PC-3 (cell line): ENCODE measurements around the gene PGA5. TPM values are rescaled to one million over a fixed set of nuclear protein-coding genes. Genes with fewer than 3 reads are reported as not detected.
A peak's percentile ranks its signal among the peaks of the same experiment; 100 is the strongest.

Source experiments
- ATAC-seq: fragments of 200-7000 bp; cut with Tn5 transposase; 2 replicates; pipeline ENCODE4 v1.9.1; 2020; ENCODE audit warnings: mild to moderate bottlenecking, moderate library complexity
- BruUV-seq: library from RNA; stranded (reverse); fragments of 400-500 nt; replicated peaks from 2 replicates; lab custom pipeline; 2021; lab: Mats Ljungman, UMichigan
- CTCF ChIA-PET: fragments of 300-600 bp; sonication (Branson Sonifier 250); formaldehyde crosslinking; loops from one replicate; lab custom pipeline; 2022; ENCODE audit warnings: antibody characterized with exemption; lab: Charles Lee
- POLR2A ChIA-PET: fragments of 300-600 bp; sonication (Branson Sonifier 250); formaldehyde crosslinking; loops from one replicate; lab custom pipeline; 2022; ENCODE audit warnings: antibody characterized with exemption; ENCODE audit not compliant: unreplicated experiment; lab: Charles Lee
- DNase-seq: peaks from one replicate; pipeline ENCODE4 v3.0.0-alpha.2; 2015
- H2AFZ ChIP-seq: fragments of 300-600 bp; sonication (generic); 2 replicates; pipeline ENCODE4 v1.6.0; 2016; ENCODE audit warnings: antibody characterized with exemption, low read length
- H3F3A ChIP-seq: fragments of 300-600 bp; sonication (generic); one replicate; pipeline ENCODE4 v1.6.0; 2017; ENCODE audit warnings: antibody characterized with exemption, low read length, control low read depth, mild to moderate bottlenecking; ENCODE audit not compliant: unreplicated experiment
- H3K27ac ChIP-seq: fragments of 300-600 bp; sonication (generic); 2 replicates; pipeline ENCODE4 v1.5.1; 2016; ENCODE audit warnings: mild to moderate bottlenecking, low read length
- H3K27me3 ChIP-seq: fragments of 300-600 bp; sonication (generic); 2 replicates; pipeline ENCODE4 v1.6.1; 2016; ENCODE audit warnings: low read length, mixed read lengths
- H3K36me3 ChIP-seq: fragments of 300-600 bp; sonication (generic); 2 replicates; pipeline ENCODE4 v1.6.1; 2016; ENCODE audit warnings: low read depth, mixed run types, low read length, mixed read lengths
- H3K4me1 ChIP-seq: fragments of 300-600 bp; sonication (generic); 2 replicates; pipeline ENCODE4 v1.5.1; 2016; ENCODE audit warnings: low read length; ENCODE audit not compliant: insufficient read depth
- H3K4me2 ChIP-seq: fragments of 300-600 bp; sonication (generic); 2 replicates; pipeline ENCODE4 v1.6.0; 2016; ENCODE audit warnings: low read length
- H3K4me3 ChIP-seq: fragments of 300-600 bp; sonication (generic); 2 replicates; pipeline ENCODE4 v1.5.1; 2016; ENCODE audit warnings: mild to moderate bottlenecking, low read length, mixed read lengths
- H3K79me2 ChIP-seq: fragments of 300-600 bp; sonication (generic); 2 replicates; pipeline ENCODE4 v1.6.1; 2017; ENCODE audit warnings: low read length, mixed read lengths
- H3K9ac ChIP-seq: fragments of 300-600 bp; sonication (generic); 2 replicates; pipeline ENCODE4 v1.6.0; 2016; ENCODE audit warnings: mild to moderate bottlenecking, low read length
- H3K9me2 ChIP-seq: fragments of 300-600 bp; sonication (generic); replicated peaks from 2 replicates; pipeline ENCODE4 v1.6.1; 2016; ENCODE audit warnings: mixed run types, low read length, mixed read lengths
- H3K9me3 ChIP-seq: fragments of 300-600 bp; sonication (generic); 2 replicates; pipeline ENCODE4 v1.6.1; 2016; ENCODE audit warnings: low read length, mixed read lengths
- H4K20me1 ChIP-seq: fragments of 300-600 bp; sonication (generic); 2 replicates; pipeline ENCODE4 v1.6.1; 2016; ENCODE audit warnings: low read length, mixed read lengths
- CTCF ChIP-seq: fragments of 300-600 bp; sonication (generic); conservative IDR thresholded peaks from 2 replicates; pipeline ENCODE4 v1.5.1; 2017; ENCODE audit warnings: antibody characterized with exemption, low read depth, mild to moderate bottlenecking, low read length
- EZH2 ChIP-seq: fragments of 300-600 bp; sonication (generic); IDR thresholded peaks from one replicate; pipeline ENCODE4 v1.6.1; 2017; ENCODE audit warnings: antibody characterized with exemption, mild to moderate bottlenecking, low read length; ENCODE audit not compliant: unreplicated experiment
- EZH2phosphoT487 ChIP-seq: fragments of 300-600 bp; sonication (generic); IDR thresholded peaks from 2 replicates; pipeline ENCODE4 v1.6.1; 2018; ENCODE audit warnings: mild to moderate bottlenecking, antibody characterized with exemption, low read length, borderline replicate concordance
- intact Hi-C: fragments of 100-400 bp; cut with micrococcal nuclease; formaldehyde crosslinking; loops from 2 replicates; pipeline ENCODE4 v1.9.0; 2023
- total RNA-seq: library from RNA; depleted of rRNA; stranded (reverse); fragments of >200 nt; gene quantifications from 2 replicates; pipeline ENCODE4 v1.2.3, GENCODE V29; 2014

The PGA5 gene
- total RNA-seq, 1 experiment from 2014 or later = not detected

- H3K36me3 ChIP-seq = peaks cover 22% of the 10 kb centered on the region
- TF ChIP-seq CTCF (no peak), EZH2 (no peak), EZH2phosphoT487 (no peak)
- intact Hi-C loops = no loop called here
- ChIA-PET POLR2A (no interaction called here), CTCF (no interaction called here)
- ATAC-seq = no peak
- H3K4me1 ChIP-seq = peaks cover 12% of the 10 kb centered on the region
- H3K9me2 ChIP-seq = no peaks in the 10 kb centered on the region
- H3K9me3 ChIP-seq = no peaks in the 10 kb centered on the region
- H4K20me1 ChIP-seq = no peaks in the 10 kb centered on the region
- no peaks in the 10 kb centered on the region for H3F3A ChIP-seq
- no peak overlapping the region for H3K4me3 ChIP-seq
- no peak overlapping the region for H3K27ac ChIP-seq
- H3K9ac ChIP-seq = no peak overlapping the region
- H2AFZ ChIP-seq = no peak overlapping the region
- H3K27me3 ChIP-seq = peaks cover 12% of the 10 kb centered on the region
- H3K4me2 ChIP-seq = no peak overlapping the region
- no TSS peak for BruUV-seq
- DNase-seq = no peak
- H3K79me2 ChIP-seq = no peaks in the 10 kb centered on the region
Measured at GRCh38 chr11:61295596-61295926, 54.6 kb downstream of the PGA5 start.

GRCh38 chr11:61297341-61297740 lies 56.4 kb downstream of the PGA5 start:
- no peak overlapping the region for H3K27ac ChIP-seq
- ATAC-seq = no peak
- DNase-seq = no peak
- H2AFZ ChIP-seq = no peak overlapping the region
- H3K4me1 ChIP-seq = peaks cover 12% of the 10 kb centered on the region
- POLR2A ChIA-PET = no interaction called here
- no peaks in the 10 kb centered on the region for H4K20me1 ChIP-seq
- CTCF ChIA-PET = interaction anchor here (0.7 kb wide), 1 partner anchor 45 kb away, joined by 3 read pairs; no protein-coding TSS in a partner anchor
- H3K4me3 ChIP-seq = no peak overlapping the region
- H3K9me3 ChIP-seq = no peaks in the 10 kb centered on the region
- no peaks in the 10 kb centered on the region for H3K79me2 ChIP-seq
- TSS peak; percentile 7 for BruUV-seq
- H3K4me2 ChIP-seq = no peak overlapping the region
- H3K27me3 ChIP-seq = peaks cover 12% of the 10 kb centered on the region
- H3F3A ChIP-seq = no peaks in the 10 kb centered on the region
- H3K9ac ChIP-seq = no peak overlapping the region
- peaks cover 40% of the 10 kb centered on the region for H3K36me3 ChIP-seq
- TF ChIP-seq CTCF (no peak), EZH2 (no peak), EZH2phosphoT487 (no peak)
- intact Hi-C loops = no loop called here
- H3K9me2 ChIP-seq = no peaks in the 10 kb centered on the region

- Histone ChIP-seq H2AFZ (no peak overlapping the region), H3K9ac (no peak overlapping the region), H3K27ac (no peak overlapping the region), H3K4me1 (peaks cover 12% of the 10 kb centered on the region), H4K20me1 (no peaks in the 10 kb centered on the region), H3K36me3 (peaks cover 44% of the 10 kb centered on the region), H3F3A (no peaks in the 10 kb centered on the region), H3K79me2 (no peaks in the 10 kb centered on the region), H3K9me2 (no peaks in the 10 kb centered on the region), H3K4me3 (no peak overlapping the region), H3K9me3 (no peaks in the 10 kb centered on the region), H3K4me2 (no peak overlapping the region), H3K27me3 (peaks cover 12% of the 10 kb centered on the region)
- ChIA-PET CTCF (no interaction called here), POLR2A (no interaction called here)
- BruUV-seq = no TSS peak
- intact Hi-C loops = no loop called here
- ATAC-seq = no peak
- TF ChIP-seq EZH2phosphoT487 = no peak
- no peak for TF ChIP-seq CTCF
- no peak for TF ChIP-seq EZH2
- DNase-seq = peak; percentile 45
Measured at GRCh38 chr11:61297746-61298145, 56.8 kb downstream of the PGA5 start.
